Effector memory CD4-positive, alpha-beta T cell (primary cell): ENCODE results near the gene SEBOX.

ENCODE experiments used
- DNase-seq, 3 donors: peaks; one replicate each; pipeline ENCODE4 v3.0.0-alpha.2; 2020
- H3K27ac ChIP-seq: 2 replicates; pipeline ENCODE4 v1.7.0; 2013; ENCODE audit warnings: mild to moderate bottlenecking, low read length, moderate library complexity; ENCODE audit not compliant: insufficient read depth, poor library complexity, severe bottlenecking
- H3K27me3 ChIP-seq: replicated peaks from 2 replicates; pipeline ENCODE4 v1.7.0; 2013; ENCODE audit warnings: mild to moderate bottlenecking, low read length; ENCODE audit not compliant: insufficient read depth, control insufficient read depth, poor library complexity, severe bottlenecking
- H3K36me3 ChIP-seq: 2 replicates; pipeline ENCODE4 v1.7.0; 2013; ENCODE audit warnings: mild to moderate bottlenecking, low read length, moderate library complexity; ENCODE audit not compliant: control insufficient read depth, insufficient read depth
- H3K4me1 ChIP-seq: 2 replicates; pipeline ENCODE4 v1.7.0; 2013; ENCODE audit warnings: low read length, mild to moderate bottlenecking; ENCODE audit not compliant: control insufficient read depth, insufficient read depth, poor library complexity, severe bottlenecking
- H3K4me3 ChIP-seq: 2 replicates; pipeline ENCODE4 v1.7.0; 2013; ENCODE audit warnings: low read length, low read depth, mild to moderate bottlenecking; ENCODE audit not compliant: insufficient read depth, poor library complexity, severe bottlenecking
- H3K9me3 ChIP-seq: 2 replicates; pipeline ENCODE4 v1.7.0; 2013; ENCODE audit warnings: mild to moderate bottlenecking, low read length, moderate library complexity; ENCODE audit not compliant: control insufficient read depth

Gene SEBOX

GRCh38 chr17:28324781-28325180 lies 40.2 kb downstream of the SEBOX start:
- Histone ChIP-seq H3K4me3 (no peak overlapping the region), H3K27ac (no peak overlapping the region), H3K4me1 (peaks cover 4% of the 10 kb centered on the region), H3K9me3 (no peaks in the 10 kb centered on the region), H3K36me3 (peaks cover 19% of the 10 kb centered on the region), H3K27me3 (no peaks in the 10 kb centered on the region)
- DNase-seq, result no peak

DNA sequence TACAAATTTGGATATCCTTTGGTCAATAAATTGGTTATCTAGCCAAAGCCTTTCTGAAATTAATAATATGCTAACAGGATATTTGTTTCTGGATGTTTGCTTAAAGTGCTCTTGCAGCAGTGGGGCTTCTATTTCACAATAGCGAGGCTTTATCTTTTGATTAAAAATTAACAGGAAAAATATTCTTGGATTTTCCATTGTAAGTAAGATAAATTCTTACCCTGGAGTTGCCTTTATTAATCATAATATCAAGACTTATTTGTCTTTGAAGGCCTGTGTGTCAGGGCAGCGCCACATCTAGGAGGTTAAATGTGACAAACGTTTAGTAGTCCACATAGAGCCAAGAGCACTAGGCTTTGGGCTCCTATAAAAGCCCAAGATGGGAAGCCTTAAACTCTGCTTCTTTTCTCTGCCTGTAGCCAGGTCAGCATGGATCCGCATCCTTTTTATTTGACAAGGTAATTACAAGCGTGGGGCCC lies 40.7 kb downstream of the SEBOX start:
- H3K4me3 ChIP-seq, result no peak overlapping the region
- H3K27me3 ChIP-seq, result no peaks in the 10 kb centered on the region
- H3K36me3 ChIP-seq, result peaks cover 17% of the 10 kb centered on the region
- peaks cover 9% of the 10 kb centered on the region for H3K4me1 ChIP-seq
- no peak overlapping the region for H3K27ac ChIP-seq
- H3K9me3 ChIP-seq, result no peaks in the 10 kb centered on the region
- DNase-seq, result no peak

- no peak for DNase-seq
- Histone ChIP-seq H3K27me3 (no peaks in the 10 kb centered on the region), H3K27ac (no peak overlapping the region), H3K4me1 (peaks cover 17% of the 10 kb centered on the region), H3K4me3 (no peak overlapping the region), H3K36me3 (no peaks in the 10 kb centered on the region), H3K9me3 (no peaks in the 10 kb centered on the region)
Measured at GRCh38 chr17:28320215-28321061, 44.6 kb downstream of the SEBOX start.

GRCh38 chr17:28319598-28319935 lies 45.4 kb downstream of the SEBOX start:
- Histone ChIP-seq H3K4me1 (peaks cover 17% of the 10 kb centered on the region), H3K27me3 (no peaks in the 10 kb centered on the region), H3K27ac (no peak overlapping the region), H3K4me3 (peak overlapping the region; percentile 62), H3K36me3 (no peaks in the 10 kb centered on the region), H3K9me3 (no peaks in the 10 kb centered on the region)
- no peak for DNase-seq

GRCh38 chr17:28318759-28319597 lies 46.0 kb downstream of the SEBOX start, which contains the start of gene TMEM97:
Gene TMEM97 (plus strand): TSS chr17:28319200. CDS start chr17:28319240, 40 bp downstream.
- Histone ChIP-seq H3K27me3 (no peaks in the 10 kb centered on the region), H3K4me3 (peak within 1 kb of the TSS; percentile 62), H3K36me3 (no peaks in the 10 kb centered on the region), H3K9me3 (no peaks in the 10 kb centered on the region), H3K4me1 (peaks cover 17% of the 10 kb centered on the region), H3K27ac (no peak within 1 kb of the TSS)
- DNase-seq, result peak; percentile 89 to 92 (median 92)

DNA sequence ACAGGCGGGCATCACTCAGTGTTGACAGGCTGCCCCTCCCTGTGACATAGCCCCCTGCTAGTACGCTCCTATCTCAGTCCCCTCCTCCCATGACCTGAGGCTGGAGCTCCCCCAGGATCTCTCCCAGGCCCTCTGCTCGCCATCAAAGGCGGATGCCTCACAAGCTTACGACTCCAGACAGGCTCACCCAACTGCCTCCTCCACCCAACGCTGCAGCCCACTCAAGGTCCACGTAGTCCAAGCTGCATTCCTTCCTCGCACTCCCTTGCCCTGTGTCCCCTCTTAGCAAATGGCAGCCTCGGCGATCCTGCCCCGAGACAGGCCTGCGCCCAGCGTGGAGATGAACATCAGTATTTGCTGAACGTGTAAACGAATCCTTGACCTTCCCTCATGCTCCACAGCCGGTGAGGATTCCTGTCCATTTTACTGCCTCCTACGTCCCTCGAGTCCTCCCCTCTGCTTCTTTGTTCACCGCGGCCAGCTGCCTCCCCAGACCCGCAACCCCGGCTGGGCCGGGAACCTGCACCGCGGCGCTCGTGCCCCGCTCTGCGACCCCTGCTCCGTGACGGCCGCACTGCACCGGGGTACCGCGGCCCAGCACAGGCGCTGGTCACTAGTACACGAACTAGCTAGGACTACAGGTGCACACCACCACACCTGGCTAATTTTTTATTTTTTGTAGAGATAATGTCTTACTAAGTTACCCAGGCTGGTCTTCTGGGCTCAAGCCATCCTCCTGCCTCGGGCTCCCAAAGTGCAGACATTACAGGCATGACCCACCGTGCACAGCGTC lies 46.8 kb downstream of the SEBOX start:
- H3K4me3 ChIP-seq, result peak overlapping the region; percentile 62
- no peaks in the 10 kb centered on the region for H3K36me3 ChIP-seq
- H3K4me1 ChIP-seq, result peaks cover 17% of the 10 kb centered on the region
- no peak overlapping the region for H3K27ac ChIP-seq
- no peaks in the 10 kb centered on the region for H3K27me3 ChIP-seq
- no peaks in the 10 kb centered on the region for H3K9me3 ChIP-seq
- no peak for DNase-seq

- Histone ChIP-seq H3K27me3 (no peaks in the 10 kb centered on the region), H3K27ac (no peak overlapping the region), H3K9me3 (no peaks in the 10 kb centered on the region), H3K4me1 (peaks cover 17% of the 10 kb centered on the region), H3K4me3 (no peak overlapping the region), H3K36me3 (no peaks in the 10 kb centered on the region)
- DNase-seq, result no peak
Measured at GRCh38 chr17:28317099-28317965, 47.7 kb downstream of the SEBOX start.

GRCh38 chr17:28315846-28316705 lies 48.9 kb downstream of the SEBOX start:
- no peak overlapping the region for H3K27ac ChIP-seq
- no peak for DNase-seq

More at GRCh38 chr17:28315846-28316705, 48.9 kb downstream of the SEBOX start:
- Histone ChIP-seq H3K27me3 (no peaks in the 10 kb centered on the region), H3K4me3 (no peak overlapping the region), H3K4me1 (peaks cover 17% of the 10 kb centered on the region), H3K36me3 (no peaks in the 10 kb centered on the region), H3K9me3 (no peaks in the 10 kb centered on the region)
